Measurements from ENCODE around the gene C10orf90.

The C10orf90 gene

GRCh38 chr10:126430512-126430911, 240.0 kb downstream of the C10orf90 start:
- no peaks in the 10 kb centered on the region for H3K27me3 ChIP-seq
- H3K4me2 ChIP-seq = no peak overlapping the region
- H3K9ac ChIP-seq = no peak overlapping the region
- H3K4me3 ChIP-seq = no peak overlapping the region
- H3K36me3 ChIP-seq = no peaks in the 10 kb centered on the region
- H3K4me1 ChIP-seq = peaks cover 24% of the 10 kb centered on the region
- no peaks in the 10 kb centered on the region for H4K20me1 ChIP-seq
- 0 out of 2 replicates have a peak, but pooled peaks cover 4% of the 10 kb centered on the region for H3K9me3 ChIP-seq
- H3K27ac ChIP-seq = no peak overlapping the region
- TF ChIP-seq Cebpa-rat (IDR thresholded peaks at IDR 0.05) = no peak

GRCh38 chr10:126429275-126429674, 241.2 kb downstream of the C10orf90 start:
- Histone ChIP-seq H3K4me1 (peaks cover 31% of the 10 kb centered on the region), H3K4me3 (no peak overlapping the region), H3K4me2 (no peak overlapping the region), H3K27ac (no peak overlapping the region), H3K36me3 (no peaks in the 10 kb centered on the region), H4K20me1 (no peaks in the 10 kb centered on the region), H3K27me3 (no peaks in the 10 kb centered on the region), H3K9me3 (peaks cover 7% of the 10 kb centered on the region), H3K9ac (no peak overlapping the region)
- TF ChIP-seq Cebpa-rat (IDR thresholded peaks at IDR 0.05) = no peak

GRCh38 chr10:126425489-126426065, 244.9 kb downstream of the C10orf90 start:
- Histone ChIP-seq H3K9me3 (peaks cover 17% of the 10 kb centered on the region), H3K4me2 (peak overlapping the region; percentile 64), H3K9ac (no peak overlapping the region), H3K27ac (no peak overlapping the region), H3K27me3 (no peaks in the 10 kb centered on the region; the same call in 1 of the 2 replicates), H3K4me3 (no peak overlapping the region), H3K4me1 (peaks cover 26% of the 10 kb centered on the region), H3K36me3 (no peaks in the 10 kb centered on the region), H4K20me1 (no peaks in the 10 kb centered on the region)
- no peak for TF ChIP-seq Cebpa-rat (IDR thresholded peaks at IDR 0.05)

GRCh38 chr10:126425032-126425431, 245.5 kb downstream of the C10orf90 start:
- Histone ChIP-seq H3K4me1 (peaks cover 26% of the 10 kb centered on the region), H3K4me2 (peak overlapping the region; percentile 64), H3K9ac (no peak overlapping the region), H3K27me3 (no peaks in the 10 kb centered on the region; the same call in 1 of the 2 replicates), H4K20me1 (no peaks in the 10 kb centered on the region), H3K9me3 (peaks cover 17% of the 10 kb centered on the region), H3K27ac (no peak overlapping the region), H3K4me3 (no peak overlapping the region), H3K36me3 (no peaks in the 10 kb centered on the region)
- no peak for TF ChIP-seq Cebpa-rat (IDR thresholded peaks at IDR 0.05)

GRCh38 chr10:126423732-126424491, 246.6 kb downstream of the C10orf90 start:
- no peak overlapping the region for H3K9ac ChIP-seq
- no peaks in the 10 kb centered on the region; the same call in 1 of the 2 replicates for H3K27me3 ChIP-seq
- no peaks in the 10 kb centered on the region for H3K36me3 ChIP-seq
- no peak for TF ChIP-seq Cebpa-rat (IDR thresholded peaks at IDR 0.05)
- no peak overlapping the region for H3K27ac ChIP-seq
- peaks cover 17% of the 10 kb centered on the region for H3K9me3 ChIP-seq
- no peak overlapping the region for H3K4me2 ChIP-seq
- H3K4me3 ChIP-seq = no peak overlapping the region
- no peaks in the 10 kb centered on the region for H4K20me1 ChIP-seq
- peaks cover 26% of the 10 kb centered on the region for H3K4me1 ChIP-seq

- H3K9ac ChIP-seq = no peak overlapping the region
- no peak overlapping the region for H3K27ac ChIP-seq
- H3K9me3 ChIP-seq = peaks cover 17% of the 10 kb centered on the region
- H3K27me3 ChIP-seq = no peaks in the 10 kb centered on the region; the same call in 1 of the 2 replicates
- H3K4me3 ChIP-seq = no peak overlapping the region
- TF ChIP-seq Cebpa-rat (IDR thresholded peaks at IDR 0.05) = no peak
- no peaks in the 10 kb centered on the region for H3K36me3 ChIP-seq
- peak overlapping the region; percentile 22; the same call in 1 of the 2 replicates for H3K4me2 ChIP-seq
- no peaks in the 10 kb centered on the region for H4K20me1 ChIP-seq
- H3K4me1 ChIP-seq = peaks cover 26% of the 10 kb centered on the region
Observed at GRCh38 chr10:126422567-126422966, 247.9 kb downstream of the C10orf90 start.

GRCh38 chr10:126421756-126422256, 248.7 kb downstream of the C10orf90 start:
- peaks cover 17% of the 10 kb centered on the region for H3K9me3 ChIP-seq
- H3K4me2 ChIP-seq = peak overlapping the region; percentile 22
- no peak overlapping the region for H3K9ac ChIP-seq
- H3K36me3 ChIP-seq = no peaks in the 10 kb centered on the region
- no peak overlapping the region for H3K4me3 ChIP-seq
- no peaks in the 10 kb centered on the region; the same call in 1 of the 2 replicates for H3K27me3 ChIP-seq
- no peak for TF ChIP-seq Cebpa-rat (IDR thresholded peaks at IDR 0.05)
- no peak overlapping the region for H3K27ac ChIP-seq
- no peaks in the 10 kb centered on the region for H4K20me1 ChIP-seq
- peaks cover 26% of the 10 kb centered on the region for H3K4me1 ChIP-seq

GRCh38 chr10:126420567-126421300, 249.8 kb downstream of the C10orf90 start:
- Histone ChIP-seq H3K27me3 (no peaks in the 10 kb centered on the region; the same call in 1 of the 2 replicates), H3K9ac (no peak overlapping the region), H3K27ac (no peak overlapping the region), H3K9me3 (peaks cover 17% of the 10 kb centered on the region), H3K4me1 (peaks cover 20% of the 10 kb centered on the region), H3K36me3 (no peaks in the 10 kb centered on the region), H3K4me3 (no peak overlapping the region), H3K4me2 (no peak overlapping the region), H4K20me1 (no peaks in the 10 kb centered on the region)
- TF ChIP-seq Cebpa-rat (IDR thresholded peaks at IDR 0.05) = no peak

GRCh38 chr10:126417220-126417825, 253.2 kb downstream of the C10orf90 start:
- no peak for TF ChIP-seq Cebpa-rat (IDR thresholded peaks at IDR 0.05)
- Histone ChIP-seq H3K9ac (no peak overlapping the region), H3K36me3 (no peaks in the 10 kb centered on the region), H3K4me2 (no peak overlapping the region), H3K4me3 (no peak overlapping the region), H3K4me1 (peaks cover 9% of the 10 kb centered on the region; the same call in 1 of the 2 replicates), H3K27ac (no peak overlapping the region), H3K27me3 (no peaks in the 10 kb centered on the region; the same call in 1 of the 2 replicates), H4K20me1 (no peaks in the 10 kb centered on the region), H3K9me3 (no peaks in the 10 kb centered on the region)

Measured in BLaER1 (cell line).